Measurements from ENCODE around the gene IL18.
"Not testable (repeated sequence)": the region's sequence is repeated elsewhere in the genome, so short reads cannot be mapped to it uniquely, and the experiment has no call there.

Gene IL18

GRCh38 chr11:112167145-112167544 lies 3.3 kb upstream of the IL18 start, which contains the start of gene TEX12:
Gene TEX12 (plus strand): TSS chr11:112167372. CDS start chr11:112169269, 1,897 bp downstream.
- DNase-seq = no peak

- DNase-seq = no peak
Observed at GRCh38 chr11:112166562-112166961, 2.7 kb upstream of the IL18 start.

DNA sequence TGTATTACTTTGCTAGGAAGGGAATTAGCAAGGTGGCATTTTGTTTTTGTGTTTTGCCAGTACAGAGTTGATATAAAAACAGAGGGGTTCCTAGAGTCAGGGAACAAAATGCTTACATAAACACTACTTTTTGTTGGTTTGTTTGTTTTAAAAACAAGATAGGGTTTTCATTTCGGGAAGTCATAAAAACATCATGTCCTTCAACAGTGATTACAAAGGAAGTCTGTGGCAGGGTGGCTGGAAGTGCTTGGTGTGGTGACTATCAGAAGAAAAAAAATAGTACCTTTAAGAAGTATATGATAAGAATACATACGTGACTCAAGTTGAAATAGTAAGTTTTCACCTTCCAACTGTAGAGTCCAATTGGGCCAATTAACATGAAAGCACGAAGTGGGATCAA lies 1.2 kb upstream of the IL18 start:
- DNase-seq = no peak

DNA sequence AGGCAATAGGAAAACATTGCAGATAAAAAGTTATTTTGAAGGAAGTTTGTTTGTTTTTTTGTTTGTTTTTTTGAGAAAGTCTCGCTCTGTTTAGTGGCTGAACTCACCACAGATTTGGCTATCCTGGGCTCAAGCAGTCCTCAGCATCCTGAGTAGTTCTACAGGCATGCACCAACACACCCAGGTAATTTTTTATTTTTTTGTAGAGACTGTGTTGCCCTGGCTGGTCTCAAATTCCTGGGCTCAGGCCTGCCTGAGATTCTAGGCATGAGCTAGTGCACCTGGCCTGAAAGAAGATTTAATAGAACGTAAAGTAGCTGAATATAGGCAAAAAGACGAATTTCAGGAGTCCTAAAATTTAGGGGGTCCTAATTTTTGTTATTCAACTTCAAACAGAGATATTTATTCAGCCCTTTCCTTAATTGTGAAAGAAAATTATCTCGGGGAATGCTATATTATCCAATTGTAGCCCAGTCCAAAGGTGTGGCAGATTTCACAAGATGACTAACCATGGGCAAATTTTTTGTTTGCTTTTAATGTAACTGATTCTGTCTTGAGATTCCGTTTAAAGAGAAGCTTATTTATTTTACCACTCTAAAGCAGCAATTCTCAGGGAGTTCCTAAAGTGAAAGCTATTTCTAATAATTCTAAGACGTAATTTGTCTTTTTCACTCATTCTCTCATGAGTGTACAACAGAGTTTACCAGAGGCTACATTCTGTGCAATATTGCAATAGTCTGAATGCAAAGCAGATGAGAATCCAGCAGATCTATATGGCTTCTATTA lies 940 bp downstream of the IL18 start:
- DNase-seq = peak; percentile 60

GRCh38 chr11:112162200-112162599 lies 1.7 kb downstream of the IL18 start:
- DNase-seq = not testable (repeated sequence)

DNA sequence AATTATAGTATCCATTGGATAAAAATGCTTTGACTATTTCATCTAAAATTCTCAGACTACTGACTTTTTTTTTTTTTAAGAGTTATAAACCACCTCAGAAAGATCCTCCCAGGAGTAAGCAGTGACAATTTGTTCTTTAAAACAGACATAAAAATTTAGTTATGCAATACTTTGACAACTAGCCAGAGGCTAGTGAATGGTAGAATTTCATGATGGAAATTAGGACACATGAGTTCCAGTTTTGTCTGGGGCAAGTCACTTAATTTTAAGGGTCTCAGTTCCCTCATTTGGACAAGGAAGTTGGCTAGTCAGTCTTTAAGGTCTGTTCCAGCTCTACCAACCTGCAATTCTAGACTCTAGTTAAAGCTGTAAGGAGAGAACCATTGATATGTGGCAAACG lies 2.9 kb downstream of the IL18 start:
- no peak for DNase-seq

GRCh38 chr11:112160091-112160848 lies 3.6 kb downstream of the IL18 start:
- no peak for DNase-seq

- DNase-seq = no peak
Observed at GRCh38 chr11:112159098-112160065, 4.5 kb downstream of the IL18 start.

GRCh38 chr11:112156956-112157766 lies 6.7 kb downstream of the IL18 start:
- DNase-seq = peak; percentile 99

- DNase-seq = no peak
Observed at GRCh38 chr11:112156153-112156955, 7.5 kb downstream of the IL18 start.

- no peak for DNase-seq
Observed at GRCh38 chr11:112150517-112150916, 13.4 kb downstream of the IL18 start.

DNA sequence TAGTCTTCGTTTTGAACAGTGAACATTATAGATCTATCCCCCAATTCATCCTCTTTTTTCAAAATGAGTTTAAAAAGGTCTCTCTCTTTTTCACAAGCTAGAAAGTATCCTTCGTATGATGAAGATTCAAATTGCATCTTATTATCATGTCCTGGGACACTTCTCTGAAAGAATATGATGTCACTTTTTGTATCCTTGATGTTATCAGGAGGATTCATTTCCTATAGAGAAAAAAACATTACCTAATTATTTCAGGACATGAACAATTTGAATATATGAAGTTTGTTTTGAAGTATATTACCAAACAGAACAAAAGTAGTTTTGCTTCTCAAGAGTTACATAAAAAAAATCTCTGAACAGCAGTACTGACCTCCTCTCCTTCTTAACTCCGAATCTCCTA lies 20.3 kb downstream of the IL18 start:
- DNase-seq = no peak

DNA sequence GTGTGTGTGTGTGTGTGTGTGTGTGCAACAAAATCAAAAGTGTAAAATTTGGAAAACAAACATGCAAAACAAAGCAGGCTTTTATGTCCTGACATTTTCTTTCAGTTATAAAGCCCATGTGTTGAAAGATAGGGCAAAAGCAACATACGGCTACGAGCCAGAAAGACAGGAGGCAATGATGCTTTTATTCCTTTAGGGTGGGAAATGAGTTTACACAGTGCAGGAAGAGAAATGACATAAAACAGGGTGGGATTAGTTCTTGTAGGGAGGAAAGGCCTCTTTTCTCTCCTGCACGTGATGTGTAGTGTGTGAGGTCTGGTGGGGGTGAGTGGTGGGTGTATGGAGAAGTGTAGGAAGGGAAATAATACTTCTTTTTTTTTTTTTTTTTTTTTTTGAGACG lies 29.4 kb downstream of the IL18 start:
- no peak for DNase-seq

DNA sequence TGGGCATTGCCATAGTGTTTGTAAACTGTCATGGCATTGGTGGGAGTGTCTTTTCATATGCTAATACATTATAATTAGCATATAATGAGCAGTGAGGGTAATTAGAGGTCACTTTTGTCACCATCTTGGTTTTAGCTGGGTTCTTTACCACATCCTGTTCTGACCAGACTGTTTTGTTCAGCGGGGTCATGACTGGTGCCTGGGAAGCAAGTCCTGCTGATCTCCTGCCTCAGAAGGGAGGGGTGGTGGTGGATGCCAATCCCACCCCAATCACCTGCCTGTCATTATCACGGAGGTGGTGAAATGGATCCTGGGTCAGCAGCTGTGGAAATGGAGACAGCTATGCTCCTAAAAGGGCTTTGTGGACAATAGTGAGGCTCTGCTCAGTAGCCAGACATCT lies 31.2 kb downstream of the IL18 start:
- no peak for DNase-seq

GRCh38 chr11:112129656-112130055 lies 34.2 kb downstream of the IL18 start:
- DNase-seq = no peak

DNA sequence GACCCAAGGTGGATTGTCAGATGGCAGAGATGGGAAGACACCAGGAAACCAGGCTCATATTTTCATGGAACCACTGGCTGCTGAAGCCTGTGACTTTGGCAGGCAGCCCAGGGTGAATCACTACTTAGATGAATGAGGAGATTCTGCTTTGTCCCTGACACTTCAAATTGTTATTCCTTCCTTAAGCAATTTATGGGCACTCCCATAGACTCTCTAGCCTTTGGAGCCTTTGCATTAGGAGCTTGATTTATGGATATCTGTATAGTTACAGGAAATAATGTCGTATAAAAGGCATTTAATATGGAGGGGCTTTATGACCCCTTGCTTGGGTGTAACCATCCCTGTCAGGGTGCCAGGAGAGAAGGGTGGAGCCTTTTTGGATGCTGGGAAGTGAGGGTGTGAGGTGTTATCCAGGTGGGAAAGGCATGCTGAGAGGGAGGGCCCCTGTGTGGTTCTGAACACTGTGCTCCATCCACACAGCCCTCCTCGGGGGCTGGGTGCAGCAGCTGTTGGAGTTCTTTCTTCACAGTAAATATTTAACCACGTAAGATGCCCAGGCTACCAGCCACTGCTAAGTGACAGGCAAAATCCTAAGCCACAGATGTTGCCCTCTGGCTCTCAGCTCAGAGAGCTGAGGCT lies 35.3 kb downstream of the IL18 start:
- peak; percentile 93 for DNase-seq

- DNase-seq = no peak
Observed at GRCh38 chr11:112127056-112127455, 36.8 kb downstream of the IL18 start.

DNA sequence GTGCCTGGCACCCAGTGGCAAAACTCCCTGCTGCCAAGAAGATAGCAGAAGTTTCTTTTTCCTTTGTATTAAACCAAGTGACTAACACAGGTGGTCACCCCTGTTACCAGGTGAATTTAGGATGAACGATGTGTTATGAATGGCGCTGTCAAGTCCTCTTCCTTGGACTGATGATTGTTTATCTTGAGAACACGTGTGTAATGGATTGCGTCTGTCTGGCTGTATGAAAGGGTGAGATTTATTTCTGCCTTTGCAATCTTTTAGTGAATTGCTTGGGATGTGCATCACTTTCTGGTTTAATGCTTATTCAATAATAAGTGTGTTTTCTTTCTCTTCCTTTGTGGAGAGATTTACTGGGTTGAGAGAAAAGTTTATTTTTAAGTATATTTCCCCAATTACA lies 40.8 kb downstream of the IL18 start:
- DNase-seq = no peak

GRCh38 chr11:112121981-112122615 lies 41.8 kb downstream of the IL18 start:
- no peak for DNase-seq

DNA sequence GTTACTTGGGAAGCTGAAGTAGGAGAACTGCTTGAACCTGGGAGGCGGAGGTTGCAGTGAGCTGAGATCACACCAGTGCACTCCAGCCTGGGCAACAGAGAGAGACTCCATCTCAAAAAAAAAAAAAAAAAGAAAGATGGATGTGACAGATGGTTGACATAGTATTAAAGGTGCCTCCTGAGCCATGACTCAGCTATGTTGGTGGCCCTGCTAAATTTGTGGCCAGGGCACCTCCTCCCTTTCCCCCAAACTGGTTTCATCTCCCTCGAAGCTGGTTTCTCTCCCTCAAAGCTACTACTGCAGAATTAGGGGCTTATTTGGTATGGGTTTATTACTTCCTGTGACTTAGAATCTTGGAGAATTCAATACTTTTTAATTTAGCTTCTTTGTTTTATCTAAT lies 45.7 kb downstream of the IL18 start:
- DNase-seq = no peak

Data from fibroblast of skin of back (primary cell).